ENCODE results near the gene ETNK2.

DNA sequence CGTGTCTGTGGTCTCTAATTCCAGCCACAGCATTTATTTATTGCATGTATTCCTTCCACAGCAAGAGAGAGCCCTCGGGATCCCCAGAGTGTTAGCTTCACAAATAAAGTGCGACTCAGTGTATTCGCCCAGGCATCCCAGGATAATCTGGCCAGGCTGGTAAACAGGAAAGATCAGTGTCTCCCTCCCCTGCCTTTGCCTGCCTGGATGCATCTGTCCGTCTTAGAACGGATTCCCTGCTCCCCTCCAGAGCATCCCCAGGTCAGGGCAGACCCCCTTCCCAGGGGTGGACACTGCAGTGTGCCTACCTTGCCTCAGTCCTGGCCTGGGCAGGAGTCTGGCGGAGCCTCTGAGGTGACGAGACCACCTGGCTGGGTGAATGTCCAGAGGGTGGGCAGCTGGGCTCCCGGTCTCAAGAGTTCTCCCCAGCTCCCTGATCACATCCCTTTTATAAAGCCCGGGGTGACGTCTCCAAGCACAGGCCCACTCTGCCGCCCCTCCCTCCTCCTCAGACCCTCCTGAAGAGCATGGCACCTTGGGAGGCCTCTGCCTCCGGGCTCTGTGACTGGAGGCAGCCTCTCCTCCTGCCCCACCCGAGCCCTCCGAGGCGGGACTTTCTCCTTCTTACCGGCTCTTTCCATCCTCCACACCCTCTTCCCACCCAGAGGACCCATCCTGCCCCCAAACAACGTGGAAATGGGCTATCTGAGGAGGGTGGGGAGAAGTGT, 44.4 kb upstream of the ETNK2 start, which contains the start of gene KISS1:
- TF ChIP-seq MAX (IDR thresholded peaks at IDR 0.05; ENCODE audit: low read depth, low read length) (no peak), POLR2A (IDR thresholded peaks at IDR 0.05; ENCODE audit: extremely low read depth, insufficient read length) (no peak)
- TF ChIP-seq, protein P1, sequence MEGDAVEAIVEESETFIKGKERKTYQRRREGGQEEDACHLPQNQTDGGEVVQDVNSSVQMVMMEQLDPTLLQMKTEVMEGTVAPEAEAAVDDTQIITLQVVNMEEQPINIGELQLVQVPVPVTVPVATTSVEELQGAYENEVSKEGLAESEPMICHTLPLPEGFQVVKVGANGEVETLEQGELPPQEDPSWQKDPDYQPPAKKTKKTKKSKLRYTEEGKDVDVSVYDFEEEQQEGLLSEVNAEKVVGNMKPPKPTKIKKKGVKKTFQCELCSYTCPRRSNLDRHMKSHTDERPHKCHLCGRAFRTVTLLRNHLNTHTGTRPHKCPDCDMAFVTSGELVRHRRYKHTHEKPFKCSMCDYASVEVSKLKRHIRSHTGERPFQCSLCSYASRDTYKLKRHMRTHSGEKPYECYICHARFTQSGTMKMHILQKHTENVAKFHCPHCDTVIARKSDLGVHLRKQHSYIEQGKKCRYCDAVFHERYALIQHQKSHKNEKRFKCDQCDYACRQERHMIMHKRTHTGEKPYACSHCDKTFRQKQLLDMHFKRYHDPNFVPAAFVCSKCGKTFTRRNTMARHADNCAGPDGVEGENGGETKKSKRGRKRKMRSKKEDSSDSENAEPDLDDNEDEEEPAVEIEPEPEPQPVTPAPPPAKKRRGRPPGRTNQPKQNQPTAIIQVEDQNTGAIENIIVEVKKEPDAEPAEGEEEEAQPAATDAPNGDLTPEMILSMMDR (IDR thresholded peaks at IDR 0.05; ENCODE audit: low read depth, low read length) = no peak
